ENCODE data around the gene PKD1L1.
"Not testable (repeated sequence)": the region's sequence is repeated elsewhere in the genome, so short reads cannot be mapped to it uniquely, and the experiment has no call there.

Gene PKD1L1

GRCh38 chr7:47759056-47759706 lies 189.1 kb downstream of the PKD1L1 start:
- DNase-seq: no peak

GRCh38 chr7:47758546-47758945 lies 189.7 kb downstream of the PKD1L1 start:
- DNase-seq: no peak

GRCh38 chr7:47757921-47758411 lies 190.3 kb downstream of the PKD1L1 start:
- no peak for DNase-seq

GRCh38 chr7:47756636-47757035 lies 191.6 kb downstream of the PKD1L1 start:
- DNase-seq: no peak

GRCh38 chr7:47755248-47755647 lies 193.0 kb downstream of the PKD1L1 start:
- DNase-seq: no peak

- DNase-seq: not testable (repeated sequence)
These were observed 196.5 kb downstream of the PKD1L1 start for GRCh38 chr7:47751724-47752123.

- no peak for DNase-seq
These were observed 197.2 kb downstream of the PKD1L1 start for GRCh38 chr7:47751043-47751442.

GRCh38 chr7:47748041-47748440 lies 200.2 kb downstream of the PKD1L1 start:
- no peak for DNase-seq

GRCh38 chr7:47747160-47747559 lies 201.1 kb downstream of the PKD1L1 start:
- no peak for DNase-seq

- DNase-seq: no peak
These were observed 201.8 kb downstream of the PKD1L1 start for GRCh38 chr7:47746468-47746867.

GRCh38 chr7:47744883-47745282 lies 203.4 kb downstream of the PKD1L1 start:
- DNase-seq: no peak

GRCh38 chr7:47743965-47744591 lies 204.2 kb downstream of the PKD1L1 start:
- no peak for DNase-seq

GRCh38 chr7:47741984-47742383 lies 206.3 kb downstream of the PKD1L1 start:
- DNase-seq: no peak

- DNase-seq: no peak
These were observed 208.4 kb downstream of the PKD1L1 start for GRCh38 chr7:47739891-47740290.

- no peak for DNase-seq
These were observed 208.9 kb downstream of the PKD1L1 start for GRCh38 chr7:47739301-47739875.

GRCh38 chr7:47738563-47739166 lies 209.6 kb downstream of the PKD1L1 start:
- DNase-seq: no peak

GRCh38 chr7:47737601-47738000 lies 210.7 kb downstream of the PKD1L1 start:
- DNase-seq: no peak

- DNase-seq: no peak
These were observed 212.6 kb downstream of the PKD1L1 start for GRCh38 chr7:47735431-47736345.

GRCh38 chr7:47734949-47735291 lies 213.3 kb downstream of the PKD1L1 start:
- no peak for DNase-seq

- no peak for DNase-seq
These were observed 213.8 kb downstream of the PKD1L1 start for GRCh38 chr7:47734287-47734948.

GRCh38 chr7:47730142-47730541 lies 218.1 kb downstream of the PKD1L1 start:
- no peak for DNase-seq

- no peak for DNase-seq
These were observed 222.1 kb downstream of the PKD1L1 start for GRCh38 chr7:47726047-47726726.

Measured in activated CD4-positive, alpha-beta T cell treated with anti-CD3 and anti-CD28 coated beads for 48 hours (primary cell).